Stimulated activated CD4-positive, alpha-beta T cell treated with anti-CD3 and anti-CD28 coated beads, TNF-alpha, amount 100 ng/mL, for 48 hours (primary cell): Measurements from ENCODE around the gene BCDIN3D.

Source experiments
- DNase-seq, 3 donors: peaks; one replicate each; pipeline ENCODE4 v3.0.0-alpha.2; 2020; ENCODE audit warnings: low read depth in 3 of 3

BCDIN3D gene

GRCh38 chr12:49821373-49822287 is 21.3 kb downstream of the BCDIN3D start:
- DNase-seq, result no peak

GRCh38 chr12:49819786-49820185 is 23.1 kb downstream of the BCDIN3D start:
- no peak for DNase-seq

GRCh38 chr12:49818241-49818895 is 24.5 kb downstream of the BCDIN3D start:
- DNase-seq, result no peak

GRCh38 chr12:49813131-49813530 is 29.8 kb downstream of the BCDIN3D start:
- DNase-seq, result no peak

- no peak for DNase-seq
Measured at GRCh38 chr12:49811961-49812401, 30.9 kb downstream of the BCDIN3D start.

GRCh38 chr12:49811136-49811535 is 31.8 kb downstream of the BCDIN3D start:
- no peak for DNase-seq

GRCh38 chr12:49809906-49810389 is 33.0 kb downstream of the BCDIN3D start:
- no peak for DNase-seq

- no peak for DNase-seq
Measured at GRCh38 chr12:49809381-49809905, 33.5 kb downstream of the BCDIN3D start.

- DNase-seq, result no peak
Measured at GRCh38 chr12:49808686-49809380, 34.1 kb downstream of the BCDIN3D start.

- DNase-seq, result no peak
Measured at GRCh38 chr12:49807991-49808580, 34.8 kb downstream of the BCDIN3D start.

- DNase-seq, result no peak
Measured at GRCh38 chr12:49806877-49807276, 36.0 kb downstream of the BCDIN3D start.

- DNase-seq, result no peak
Measured at GRCh38 chr12:49806321-49806813, 36.5 kb downstream of the BCDIN3D start.

GRCh38 chr12:49805409-49805808 is 37.5 kb downstream of the BCDIN3D start:
- no peak for DNase-seq

- DNase-seq, result no peak
Measured at GRCh38 chr12:49804821-49805220, 38.1 kb downstream of the BCDIN3D start.

GRCh38 chr12:49803693-49804450 is 39.0 kb downstream of the BCDIN3D start:
- no peak for DNase-seq

- DNase-seq, result no peak
Measured at GRCh38 chr12:49801141-49802063, 41.5 kb downstream of the BCDIN3D start.

GRCh38 chr12:49800421-49801140 is 42.3 kb downstream of the BCDIN3D start:
- DNase-seq, result no peak

- DNase-seq, result no peak
Measured at GRCh38 chr12:49798934-49799333, 44.0 kb downstream of the BCDIN3D start.

- DNase-seq, result no peak
Measured at GRCh38 chr12:49798248-49798647, 44.7 kb downstream of the BCDIN3D start.
